ENCODE data around the gene LUZP1. TPM values are rescaled to one million over a fixed set of nuclear protein-coding genes. Genes with fewer than 3 reads are reported as not detected.

Gene LUZP1
- total and polyA plus RNA-seq, 12 donors: 6.4 to 40.1 (median 29.9) TPM

GRCh38 chr1:23140940-23141596 lies 27.6 kb downstream of the LUZP1 start:
- no peak for TF ChIP-seq CTCF (IDR thresholded peaks at IDR 0.05)
- ATAC-seq (peak in 3 of 8 donors; percentile 29 to 55 (median 30)), DNase-seq (no peak)
- Histone ChIP-seq H3K9me3 (no peaks in the 10 kb centered on the region), H3K27me3 (no peaks in the 10 kb centered on the region), H3K4me3 (no peak overlapping the region), H3K4me1 (peaks cover 0 to 22% (median 11%) of the 10 kb centered on the region in 9 donors), H3K27ac (no peak overlapping the region), H3K36me3 (peaks cover 0 to 21% (median 0%) of the 10 kb centered on the region in 9 donors)
- intact Hi-C loops (cut with DNase I): no loop called here
- 96 to 97% methylated on average over 6 of the region's 6 CpGs for WGBS, 2 donors

- TF ChIP-seq CTCF (IDR thresholded peaks at IDR 0.05): no peak
- no peak for ATAC-seq
- no peak for DNase-seq
- intact Hi-C loops (cut with DNase I): no loop called here
- Histone ChIP-seq H3K27ac (no peak overlapping the region), H3K4me1 (peaks cover 0 to 27% (median 6%) of the 10 kb centered on the region in 9 donors), H3K27me3 (no peaks in the 10 kb centered on the region), H3K4me3 (no peak overlapping the region), H3K36me3 (peaks cover 0 to 13% (median 0%) of the 10 kb centered on the region in 9 donors), H3K9me3 (no peaks in the 10 kb centered on the region)
- WGBS, 2 donors: 79 to 83% methylated on average over 2 of the region's 2 CpGs
These were observed 33.4 kb downstream of the LUZP1 start for GRCh38 chr1:23135268-23135667.

GRCh38 chr1:23134055-23134454 lies 34.6 kb downstream of the LUZP1 start:
- WGBS, 2 donors: 95% methylated on average over 4 of the region's 4 CpGs
- ATAC-seq (no peak), DNase-seq (no peak)
- Histone ChIP-seq H3K4me1 (peaks cover 0 to 36% (median 10%) of the 10 kb centered on the region in 9 donors), H3K27ac (no peak overlapping the region), H3K36me3 (peaks cover 0 to 8% (median 0%) of the 10 kb centered on the region in 9 donors), H3K9me3 (no peaks in the 10 kb centered on the region), H3K27me3 (no peaks in the 10 kb centered on the region), H3K4me3 (no peak overlapping the region)
- TF ChIP-seq CTCF (IDR thresholded peaks at IDR 0.05): no peak
- intact Hi-C loops (cut with DNase I): no loop called here

- H3K36me3 ChIP-seq: peaks cover 0 to 8% (median 0%) of the 10 kb centered on the region in 9 donors
- no peak for TF ChIP-seq CTCF (IDR thresholded peaks at IDR 0.05)
- 96 to 99% methylated on average over 5 of the region's 5 CpGs for WGBS, 2 donors
- peaks cover 0 to 36% (median 10%) of the 10 kb centered on the region in 9 donors for H3K4me1 ChIP-seq
- no peak overlapping the region for H3K4me3 ChIP-seq
- no peak for DNase-seq
- H3K9me3 ChIP-seq: no peaks in the 10 kb centered on the region
- no peak overlapping the region for H3K27ac ChIP-seq
- intact Hi-C loops (cut with DNase I): no loop called here
- ATAC-seq: no peak
- H3K27me3 ChIP-seq: no peaks in the 10 kb centered on the region
These were observed 35.1 kb downstream of the LUZP1 start for GRCh38 chr1:23133587-23133986.
